NT2/D1 (cell line): ENCODE data around the gene ERBB4.

Source experiments
- SUZ12 ChIP-seq: IDR thresholded peaks from 2 replicates; pipeline ENCODE4 v1.6.1; 2011; ENCODE audit not compliant: insufficient read length, insufficient read depth; ENCODE audit errors: extremely low read depth
- YY1 ChIP-seq: IDR thresholded peaks from 2 replicates; pipeline ENCODE4 v1.6.1; 2011; ENCODE audit not compliant: insufficient read length, insufficient read depth

GRCh38 chr2:211347328-211347727 lies 1191.3 kb downstream of the ERBB4 start:
- TF ChIP-seq YY1 (no peak), SUZ12 (no peak)
